Measurements from ENCODE around the gene TSPAN11. TPM values are rescaled to one million over a fixed set of nuclear protein-coding genes. Genes with fewer than 3 reads are reported as not detected.

Gene TSPAN11
- total and polyA plus RNA-seq, 2 donors (not counting 3 experiments of a cell fraction or from before 2014, with no cell fraction given): 2.1 to 3.9 TPM

GRCh38 chr12:30955214-30955613 is 28.7 kb downstream of the TSPAN11 start:
- DNase-seq (ENCODE audit: low read depth, low spot score) (no peak), FAIRE-seq (no peak)
- Histone ChIP-seq H2AFZ (ENCODE audit: low read depth, low read length) (no peak overlapping the region), H3K27me3 (ENCODE audit: control insufficient read depth in 2 of 2, insufficient read depth in 2 of 2, low read length in 2 of 2) (peaks cover 0 to 1% of the 10 kb centered on the region in 2 experiments), H3K9me1 (replicated peaks; ENCODE audit: control insufficient read depth, extremely low read depth, insufficient read depth, low read length) (no peaks in the 10 kb centered on the region), H3K36me3 (ENCODE audit: control insufficient read depth in 2 of 2, extremely low read depth in 1 of 2, insufficient read depth in 2 of 2, low read length in 2 of 2) (no peaks in the 10 kb centered on the region), H3K9ac (replicated peaks; ENCODE audit: extremely low read depth, insufficient read depth, low read length) (no peak overlapping the region), H3K4me1 (ENCODE audit: control insufficient read depth, extremely low read depth, insufficient read depth, low read length) (no peaks in the 10 kb centered on the region), H3K79me2 (ENCODE audit: control insufficient read depth, insufficient read depth, low read length) (no peaks in the 10 kb centered on the region), H3K4me3 (replicated peaks in 1 of 3; ENCODE audit: insufficient read depth in 1 of 3, low read depth in 1 of 3, low read length in 3 of 3) (no peak overlapping the region), H3K4me2 (ENCODE audit: insufficient read depth, low read length) (no peak overlapping the region), H3K27ac (ENCODE audit: insufficient read depth, low read depth, low read length) (no peak overlapping the region), H3K9me3 (replicated peaks; ENCODE audit: control insufficient read depth, insufficient read depth, low read length) (no peaks in the 10 kb centered on the region), H4K20me1 (replicated peaks; ENCODE audit: control insufficient read depth, extremely low read depth, insufficient read depth, low read length) (no peaks in the 10 kb centered on the region)
- dilution Hi-C loops (cut with MboI; ENCODE audit: extremely low pct_ligation_motif_present, low sequenced_read_pairs) (no loop called here), intact Hi-C loops (cut with micrococcal nuclease) (no loop called here)
- no peak for TF ChIP-seq FOS (IDR thresholded peaks at IDR 0.05; ENCODE audit: borderline replicate concordance, insufficient read depth, low read length)
- ChIA-PET CTCF (no interaction called here), POLR2A (no interaction called here)
- no TSS peak for BruUV-seq (replicated peaks)

DNA sequence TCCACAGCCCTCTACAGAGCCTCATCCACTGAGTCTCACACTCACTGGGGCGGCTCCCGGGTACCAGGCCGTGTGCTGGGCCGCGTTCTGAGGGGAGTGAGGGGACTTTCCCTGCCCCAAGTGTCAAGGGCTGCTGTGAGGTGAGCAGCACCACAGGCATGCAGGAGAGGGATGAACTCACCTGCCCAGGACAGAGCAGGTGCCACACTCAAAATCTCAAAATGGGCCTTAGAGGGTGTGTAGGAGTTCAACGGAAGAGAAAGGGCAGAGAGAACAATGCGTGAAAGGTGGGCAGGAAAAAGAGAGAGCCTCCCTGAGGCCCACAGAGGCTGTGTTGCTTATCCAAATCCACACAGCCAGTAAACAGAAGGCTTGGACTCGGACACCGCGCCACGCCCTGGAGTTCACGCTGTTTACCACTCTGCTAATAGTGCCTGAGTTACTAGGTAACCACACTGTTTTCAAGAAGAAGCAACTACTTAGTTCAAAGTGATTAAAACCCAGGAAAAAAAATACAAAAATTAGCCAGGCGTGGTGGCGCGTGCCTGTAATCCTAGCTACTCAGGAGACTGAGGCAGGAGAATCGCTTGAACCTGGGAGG is 32.7 kb downstream of the TSPAN11 start:
- DNase-seq (ENCODE audit: low read depth, low spot score) (no peak), FAIRE-seq (no peak)
- Histone ChIP-seq H3K4me3 (replicated peaks in 1 of 3; ENCODE audit: insufficient read depth in 1 of 3, low read depth in 1 of 3, low read length in 3 of 3) (no peak overlapping the region), H3K9ac (replicated peaks; ENCODE audit: extremely low read depth, insufficient read depth, low read length) (no peak overlapping the region), H3K9me1 (replicated peaks; ENCODE audit: control insufficient read depth, extremely low read depth, insufficient read depth, low read length) (no peaks in the 10 kb centered on the region), H4K20me1 (replicated peaks; ENCODE audit: control insufficient read depth, extremely low read depth, insufficient read depth, low read length) (no peaks in the 10 kb centered on the region), H3K36me3 (ENCODE audit: control insufficient read depth in 2 of 2, extremely low read depth in 1 of 2, insufficient read depth in 2 of 2, low read length in 2 of 2) (no peaks in the 10 kb centered on the region), H3K9me3 (replicated peaks; ENCODE audit: control insufficient read depth, insufficient read depth, low read length) (no peaks in the 10 kb centered on the region), H3K4me1 (ENCODE audit: control insufficient read depth, extremely low read depth, insufficient read depth, low read length) (no peaks in the 10 kb centered on the region), H3K79me2 (ENCODE audit: control insufficient read depth, insufficient read depth, low read length) (no peaks in the 10 kb centered on the region), H3K27ac (ENCODE audit: insufficient read depth, low read depth, low read length) (no peak overlapping the region), H2AFZ (ENCODE audit: low read depth, low read length) (no peak overlapping the region), H3K4me2 (ENCODE audit: insufficient read depth, low read length) (no peak overlapping the region), H3K27me3 (ENCODE audit: control insufficient read depth in 2 of 2, insufficient read depth in 2 of 2, low read length in 2 of 2) (no peaks in the 10 kb centered on the region)
- BruUV-seq (replicated peaks): no TSS peak
- intact Hi-C loops (cut with micrococcal nuclease) (no loop called here), dilution Hi-C loops (cut with MboI; ENCODE audit: extremely low pct_ligation_motif_present, low sequenced_read_pairs) (no loop called here)
- POLR2A ChIA-PET: no interaction called here
- TF ChIP-seq, protein P1, sequence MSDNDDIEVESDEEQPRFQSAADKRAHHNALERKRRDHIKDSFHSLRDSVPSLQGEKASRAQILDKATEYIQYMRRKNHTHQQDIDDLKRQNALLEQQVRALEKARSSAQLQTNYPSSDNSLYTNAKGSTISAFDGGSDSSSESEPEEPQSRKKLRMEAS (IDR thresholded peaks at IDR 0.05; ENCODE audit: insufficient read depth, insufficient read length): no peak
- TF ChIP-seq MYC (IDR thresholded peaks at IDR 0.05; ENCODE audit: low read depth, low read length) (no peak), FOS (IDR thresholded peaks at IDR 0.05; ENCODE audit: borderline replicate concordance, insufficient read depth, low read length) (no peak), POLR2A (IDR thresholded peaks at IDR 0.05; ENCODE audit: low read depth, low read length) (no peak), JUN (IDR thresholded peaks at IDR 0.05; ENCODE audit: borderline replicate concordance, insufficient read depth, insufficient read length, low read depth) (no peak), GATA2 (IDR thresholded peaks at IDR 0.05; ENCODE audit: insufficient read depth, insufficient read length, low read depth, low read length) (no peak)
- CTCF ChIA-PET: no interaction called here
